ENCODE data around the gene THAP7. TPM values are rescaled to one million over a fixed set of nuclear protein-coding genes. Genes with fewer than 3 reads are reported as not detected.
A peak's percentile ranks its signal among the peaks of the same experiment; 100 is the strongest.

The THAP7 gene
- total RNA-seq, 1 donor from 2014 or later: 17.0 TPM

- no peak for DNase-seq (ENCODE audit: missing footprints)
- intact Hi-C loops (cut with DNase I): no loop called here
- ATAC-seq: peak; percentile 65
Observed at GRCh38 chr22:20957683-20958431, 44.1 kb downstream of the THAP7 start.

- no peak for DNase-seq (ENCODE audit: missing footprints)
- intact Hi-C loops (cut with DNase I): no loop called here
Observed at GRCh38 chr22:20957102-20957682, 44.7 kb downstream of the THAP7 start.

GRCh38 chr22:20956258-20957101 is 45.4 kb downstream of the THAP7 start:
- ATAC-seq (no peak), DNase-seq (ENCODE audit: missing footprints) (no peak)
- intact Hi-C loops (cut with DNase I): no loop called here

More at GRCh38 chr22:20957102-20957682, 44.7 kb downstream of the THAP7 start:
- peak; percentile 62 for ATAC-seq

- no peak for DNase-seq (ENCODE audit: missing footprints)
- intact Hi-C loops (cut with DNase I): no loop called here
- no peak for ATAC-seq
Observed at GRCh38 chr22:20955548-20955947, 46.4 kb downstream of the THAP7 start.

- DNase-seq (ENCODE audit: missing footprints): no peak
- intact Hi-C loops (cut with DNase I): no loop called here
- ATAC-seq: no peak
Observed at GRCh38 chr22:20953668-20954500, 48.0 kb downstream of the THAP7 start.

GRCh38 chr22:20953342-20953608 is 48.6 kb downstream of the THAP7 start:
- ATAC-seq (no peak), DNase-seq (ENCODE audit: missing footprints) (no peak)
- intact Hi-C loops (cut with DNase I): no loop called here

- intact Hi-C loops (cut with DNase I): no loop called here
- ATAC-seq (no peak), DNase-seq (ENCODE audit: missing footprints) (no peak)
Observed at GRCh38 chr22:20952544-20953341, 49.2 kb downstream of the THAP7 start.

- no peak for DNase-seq (ENCODE audit: missing footprints)
- no peak for ATAC-seq
- intact Hi-C loops (cut with DNase I): no loop called here
Observed at GRCh38 chr22:20951932-20952380, 50.0 kb downstream of the THAP7 start.

- intact Hi-C loops (cut with DNase I): no loop called here
- DNase-seq (ENCODE audit: missing footprints): no peak
- ATAC-seq: no peak
Observed at GRCh38 chr22:20951151-20951931, 50.6 kb downstream of the THAP7 start.

GRCh38 chr22:20949698-20950183 is 52.2 kb downstream of the THAP7 start:
- DNase-seq (ENCODE audit: missing footprints): no peak
- intact Hi-C loops (cut with DNase I): no loop called here
- no peak for ATAC-seq

Small RNAs within 50 kb of the gene (microRNA-seq; reads per million reads assigned to microRNA genes)
- gene MIR649: not detected

Other genes starting within 250 kb of the THAP7 start
- gene SERPIND1, start 228.0 kb downstream of the THAP7 start, total RNA-seq: not detected
- 46.0 TPM for gene PI4KA, start 143.3 kb downstream of the THAP7 start, total RNA-seq
- 22.8 TPM for gene SNAP29, start 143.1 kb downstream of the THAP7 start, total RNA-seq
- gene CRKL, start 84.7 kb downstream of the THAP7 start, total RNA-seq: 52.6 TPM
- gene AIFM3, start 34.9 kb downstream of the THAP7 start, total RNA-seq: 0.65 TPM
- 24.3 TPM for gene LZTR1, start 19.8 kb downstream of the THAP7 start, total RNA-seq
- gene P2RX6, start 13.0 kb upstream of the THAP7 start, total RNA-seq: 2.8 TPM
- 0.51 TPM for gene SLC7A4, start 30.4 kb upstream of the THAP7 start, total RNA-seq
- gene LRRC74B, start 43.8 kb upstream of the THAP7 start, total RNA-seq: not detected